ENCODE results near the gene UPK2. TPM values are rescaled to one million over a fixed set of nuclear protein-coding genes. Genes with fewer than 3 reads are reported as not detected.

The UPK2 gene
- total RNA-seq, 2 donors from 2014 or later: not detected

- peaks cover 81% of the 10 kb centered on the region for H3K4me1 ChIP-seq
- 0 to 8% methylated on average over 2 to 20 of the region's 20 CpGs for WGBS, 2 donors
Observed at GRCh38 chr11:118921929-118922744, 34.0 kb upstream of the UPK2 start.

GRCh38 chr11:118922745-118923627 is 33.1 kb upstream of the UPK2 start:
- no peaks in the 10 kb centered on the region for H3K9me3 ChIP-seq
- intact Hi-C loops (cut with DNase I): no loop called here
- 0 to 20% methylated on average over 3 to 9 of the region's 9 CpGs for WGBS, 2 donors
- no peaks in the 10 kb centered on the region for H3K27me3 ChIP-seq
- no peak for ATAC-seq
- peak overlapping the region in 1 of 2 donors; percentile 18 for H3K4me3 ChIP-seq
- TF ChIP-seq POLR2A (IDR thresholded peaks at IDR 0.05) (no peak), CTCF (IDR thresholded peaks at IDR 0.05) (no peak)
- peak overlapping the region; percentile 95 to 99 (median 96) for H3K27ac ChIP-seq
- H3K36me3 ChIP-seq (replicated peaks in 1 of 2; ENCODE audit: insufficient read depth in 1 of 2, low read depth in 2 of 2): no peaks in the 10 kb centered on the region
- H3K4me1 ChIP-seq: peaks cover 81% of the 10 kb centered on the region
- no peak for DNase-seq

More at GRCh38 chr11:118921929-118922744, 34.0 kb upstream of the UPK2 start:
- Histone ChIP-seq H3K27ac (peak overlapping the region; percentile 95 to 99 (median 96)), H3K27me3 (no peaks in the 10 kb centered on the region), H3K36me3 (replicated peaks in 1 of 2; ENCODE audit: insufficient read depth in 1 of 2, low read depth in 2 of 2) (no peaks in the 10 kb centered on the region), H3K9me3 (no peaks in the 10 kb centered on the region), H3K4me3 (peak overlapping the region in 1 of 2 donors; percentile 18)
- intact Hi-C loops (cut with DNase I): no loop called here
- peak in 2 of 7 experiments; percentile 3 to 10 for TF ChIP-seq CTCF (IDR thresholded peaks at IDR 0.05)
- TF ChIP-seq POLR2A (IDR thresholded peaks at IDR 0.05): peak; percentile 73 to 90 (median 83)
- peak; percentile 90 to 95 (median 95) for DNase-seq
- peak; percentile 69 for ATAC-seq

- H3K4me1 ChIP-seq: peaks cover 77% of the 10 kb centered on the region
- H3K27me3 ChIP-seq: no peaks in the 10 kb centered on the region
- TF ChIP-seq POLR2A (IDR thresholded peaks at IDR 0.05) (no peak), CTCF (IDR thresholded peaks at IDR 0.05) (no peak)
- no peaks in the 10 kb centered on the region for H3K36me3 ChIP-seq (replicated peaks in 1 of 2; ENCODE audit: insufficient read depth in 1 of 2, low read depth in 2 of 2)
- 4 to 9% methylated on average over 7 of the region's 7 CpGs for WGBS, 2 donors
- H3K4me3 ChIP-seq: peak overlapping the region; percentile 84 to 85
- ATAC-seq (no peak), DNase-seq (peak in 3 of 4 donors; percentile 27 to 44 (median 35))
- peak overlapping the region; percentile 95 to 99 (median 96) for H3K27ac ChIP-seq
- no peaks in the 10 kb centered on the region for H3K9me3 ChIP-seq
- intact Hi-C loops (cut with DNase I): no loop called here
Observed at GRCh38 chr11:118923721-118924587, 32.1 kb upstream of the UPK2 start.
